ENCODE data around the gene SLC16A10. TPM values are rescaled to one million over a fixed set of nuclear protein-coding genes. Genes with fewer than 3 reads are reported as not detected.

The SLC16A10 gene
- total RNA-seq, 4 donors from 2014 or later = 1.1 to 70.5 (median 19.6) TPM

GRCh38 chr6:111274593-111275217 lies 187.4 kb downstream of the SLC16A10 start:
- no peak for TF ChIP-seq CTCF (IDR thresholded peaks at IDR 0.05)
- DNase-seq (ENCODE audit: low spot score) (no peak), ATAC-seq (ENCODE audit: low FRiP score) (no peak)

DNA sequence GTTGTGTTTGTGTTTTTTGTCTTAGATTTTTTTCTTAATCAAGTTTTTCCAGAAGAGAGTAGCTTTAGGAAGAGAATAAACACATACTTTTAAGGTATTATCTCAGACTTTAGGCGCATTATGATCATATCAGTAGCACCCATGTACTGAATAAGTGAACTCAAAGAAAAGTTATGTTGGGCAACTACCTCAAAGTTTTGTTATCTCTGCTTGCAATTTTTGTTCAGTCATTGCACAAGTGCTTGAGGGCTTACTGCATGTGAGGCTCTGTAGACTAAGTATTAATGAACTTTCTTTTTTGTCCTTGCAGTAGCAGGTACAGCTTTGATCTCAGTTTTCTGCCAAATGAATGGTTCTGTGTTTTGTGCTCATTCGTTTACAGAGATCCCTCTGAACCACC lies 189.0 kb downstream of the SLC16A10 start:
- no peak for TF ChIP-seq CTCF (IDR thresholded peaks at IDR 0.05)
- DNase-seq (ENCODE audit: low spot score) (no peak), ATAC-seq (ENCODE audit: low FRiP score) (no peak)

- ATAC-seq (ENCODE audit: low FRiP score) = no peak
Observed at GRCh38 chr6:111276736-111277135, 189.4 kb downstream of the SLC16A10 start.

GRCh38 chr6:111277819-111278218 lies 190.5 kb downstream of the SLC16A10 start:
- DNase-seq (ENCODE audit: low spot score) (no peak), ATAC-seq (ENCODE audit: low FRiP score) (no peak)
- no peak for TF ChIP-seq CTCF (IDR thresholded peaks at IDR 0.05)

More at GRCh38 chr6:111276736-111277135, 189.4 kb downstream of the SLC16A10 start:
- DNase-seq (ENCODE audit: low spot score) = no peak
- TF ChIP-seq CTCF (IDR thresholded peaks at IDR 0.05) = no peak

DNA sequence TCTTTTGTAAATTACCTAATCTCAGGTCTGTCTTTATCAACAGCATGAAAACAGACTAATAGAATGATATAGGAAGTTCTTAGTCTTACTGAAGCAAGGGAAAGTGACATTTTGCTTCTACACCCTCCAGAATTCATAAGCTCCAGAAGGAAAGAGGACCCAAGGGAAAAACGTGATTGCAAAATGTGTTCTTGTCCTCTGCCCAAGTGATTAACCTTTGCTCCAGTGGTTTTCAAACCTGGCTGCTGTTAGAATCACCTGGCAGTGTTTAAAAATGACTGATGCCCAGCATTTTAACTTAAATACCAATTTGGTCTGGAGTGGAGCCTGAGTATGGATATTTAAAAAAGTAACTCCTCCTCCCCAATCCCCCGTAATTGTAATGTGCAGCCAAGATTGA lies 191.4 kb downstream of the SLC16A10 start:
- ATAC-seq (ENCODE audit: low FRiP score) = no peak
- TF ChIP-seq CTCF (IDR thresholded peaks at IDR 0.05) = no peak
- no peak for DNase-seq (ENCODE audit: low spot score)

DNA sequence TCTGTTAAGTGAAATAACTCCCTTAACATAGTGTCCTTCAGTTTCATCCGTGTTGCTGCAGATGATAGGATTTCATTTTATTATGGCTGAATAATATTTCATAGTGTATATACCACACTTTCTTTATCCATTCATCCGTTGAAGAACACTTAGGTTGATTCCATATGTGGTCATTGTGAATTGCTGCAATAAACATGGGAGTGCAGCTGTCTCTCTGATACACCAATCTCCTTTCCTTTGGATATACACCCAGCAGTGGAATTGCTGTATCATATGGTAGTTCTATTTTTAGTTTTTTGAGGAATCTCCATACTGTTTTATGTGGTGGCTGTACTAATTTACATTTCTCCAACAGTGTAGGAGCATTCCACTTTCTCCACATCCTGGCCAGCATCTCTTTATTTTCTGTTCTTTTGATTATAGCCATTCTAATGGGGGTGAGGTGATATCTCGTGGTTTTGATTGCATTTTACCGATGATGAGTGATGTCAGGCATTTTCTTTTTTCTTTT lies 193.2 kb downstream of the SLC16A10 start:
- no peak for TF ChIP-seq CTCF (IDR thresholded peaks at IDR 0.05)
- no peak for ATAC-seq (ENCODE audit: low FRiP score)
- no peak for DNase-seq (ENCODE audit: low spot score)

Small RNAs within 50 kb of the gene (small RNA-seq; reads per million reads assigned to genes)
- not detected for gene RNU6-960P

Other genes starting within 250 kb of the SLC16A10 start
- 100 to 1,000 TPM in 2 of 4 donors, 10 to 100 TPM in 2; 66.0 to 229 (median 90.0) TPM for gene AMD1, start 212.7 kb upstream of the SLC16A10 start, total RNA-seq
- 10 to 100 TPM; 26.2 to 48.8 (median 34.7) TPM for gene GTF3C6, start 128.8 kb upstream of the SLC16A10 start, total RNA-seq
- 10 to 100 TPM; 22.7 to 53.4 (median 27.9) TPM for gene RPF2, start 105.5 kb upstream of the SLC16A10 start, total RNA-seq